HEK293 (cell line): ENCODE data around the gene CDH23.

ENCODE experiments used
- CTCF ChIA-PET: fragments of 350-600 bp; formaldehyde crosslinking; extraction: SDS; loops from one replicate; lab custom pipeline; 2021; ENCODE audit warnings: antibody characterized with exemption; lab: Yijun Ruan, JAX
- POLR2A ChIA-PET: fragments of 300-600 bp; formaldehyde crosslinking; extraction: SDS; loops from one replicate; lab custom pipeline; 2020; ENCODE audit warnings: antibody characterized with exemption, inconsistent platforms; lab: Yijun Ruan, JAX
- H3K27ac ChIP-seq: fragments of 200-500 bp; sonication (Bioruptor generic); 2 replicates; pipeline ENCODE4 v1.5.1; 2014; ENCODE audit warnings: low read depth, low read length, control low read depth, inconsistent platforms; ENCODE audit errors: extremely low read depth
- H3K36me3 ChIP-seq, 2 experiments: fragments of 200-500 bp in 1 of 2; sonication (Bioruptor generic) in 1 of 2; 1 replicate in 1 of 2; 2 replicates in 1 of 2; pipeline ENCODE4 v1.5.1; 2014 to 2017; ENCODE audit warnings: inconsistent platforms in 2 of 2, low read length in 2 of 2; ENCODE audit not compliant: control insufficient read depth in 2 of 2, insufficient read depth in 1 of 2
- H3K4me1 ChIP-seq: fragments of 200-500 bp; sonication (Bioruptor generic); 2 replicates; pipeline ENCODE4 v1.5.1; 2014; ENCODE audit warnings: mild to moderate bottlenecking, low read length, inconsistent platforms; ENCODE audit not compliant: control insufficient read depth, insufficient read depth
- H3K4me3 ChIP-seq: 2 replicates; pipeline ENCODE4 v1.5.1; 2011; ENCODE audit warnings: low read depth, mild to moderate bottlenecking, control low read depth, low read length, moderate library complexity
- H3K9me3 ChIP-seq: fragments of 200-500 bp; sonication (Bioruptor generic); 2 replicates; pipeline ENCODE4 v1.5.1; 2014; ENCODE audit warnings: low read depth, low read length, inconsistent platforms; ENCODE audit not compliant: control insufficient read depth, insufficient read depth
- HOXC10 ChIP-seq: sonication (generic); formaldehyde crosslinking; IDR thresholded peaks from 2 replicates; pipeline ENCODE4 v1.8.1; 2023; ENCODE audit warnings: mild to moderate bottlenecking, missing genetic modification reagents
- RBAK ChIP-seq: fragments of 450-650 bp; formaldehyde crosslinking; IDR thresholded peaks from 2 replicates; pipeline ENCODE4 v1.5.1; 2016; ENCODE audit warnings: missing biosample characterization, missing genetic modification characterization
- ZBTB7A ChIP-seq: fragments of 450-650 bp; formaldehyde crosslinking; IDR thresholded peaks from 2 replicates; pipeline ENCODE4 v1.5.1; 2016; ENCODE audit warnings: low read depth, missing biosample characterization, missing genetic modification characterization
- ZIC2 ChIP-seq: fragments of 450-650 bp; formaldehyde crosslinking; IDR thresholded peaks from 2 replicates; pipeline ENCODE4 v1.5.1; 2016; ENCODE audit warnings: missing biosample characterization, missing genetic modification characterization
- ZNF112 ChIP-seq: fragments of 450-650 bp; formaldehyde crosslinking; IDR thresholded peaks from 2 replicates; pipeline ENCODE4 v1.5.0; 2017; ENCODE audit warnings: missing biosample characterization, missing genetic modification characterization
- ZNF140 ChIP-seq: fragments of 450-650 bp; formaldehyde crosslinking; IDR thresholded peaks from 2 replicates; pipeline ENCODE4 v1.5.1; 2016; ENCODE audit warnings: missing biosample characterization, missing genetic modification characterization
- ZNF146 ChIP-seq: fragments of 450-650 bp; formaldehyde crosslinking; IDR thresholded peaks from 2 replicates; pipeline ENCODE4 v1.5.1; 2016; ENCODE audit warnings: missing biosample characterization, missing genetic modification characterization
- ZNF211 ChIP-seq: fragments of 450-650 bp; formaldehyde crosslinking; IDR thresholded peaks from 2 replicates; pipeline ENCODE4 v1.5.1; 2016; ENCODE audit warnings: low read depth, missing biosample characterization, missing genetic modification characterization
- ZNF48 ChIP-seq: fragments of 450-650 bp; formaldehyde crosslinking; IDR thresholded peaks from 2 replicates; pipeline ENCODE4 v1.5.1; 2016; ENCODE audit warnings: missing biosample characterization, missing genetic modification characterization
- ZNF600 ChIP-seq: fragments of 450-650 bp; formaldehyde crosslinking; IDR thresholded peaks from 2 replicates; pipeline ENCODE4 v1.5.1; 2016; ENCODE audit warnings: missing biosample characterization, missing genetic modification characterization
- ZNF626 ChIP-seq: fragments of 450-650 bp; sonication (Bioruptor Pico); formaldehyde crosslinking; IDR thresholded peaks from 2 replicates; pipeline ENCODE4 v1.5.1; 2018; ENCODE audit warnings: missing biosample characterization, missing genetic modification characterization, inconsistent platforms
- ZNF843 ChIP-seq: fragments of 450-650 bp; formaldehyde crosslinking; IDR thresholded peaks from 2 replicates; pipeline ENCODE4 v1.5.1; 2016; ENCODE audit warnings: missing biosample characterization, missing genetic modification characterization
- TF ChIP-seq, protein P1 (sequence below): fragments of 450-650 bp; formaldehyde crosslinking; IDR thresholded peaks from 2 replicates; pipeline ENCODE4 v1.5.1; 2016; ENCODE audit warnings: missing biosample characterization, missing genetic modification characterization
- TF ChIP-seq, protein P2 (sequence below): sonication (generic); formaldehyde crosslinking; IDR thresholded peaks from 2 replicates; pipeline ENCODE4 v1.8.1; 2022; ENCODE audit warnings: mild to moderate bottlenecking, moderate library complexity, missing genetic modification reagents
- TF ChIP-seq, protein P3 (sequence below): fragments of 450-650 bp; formaldehyde crosslinking; IDR thresholded peaks from 2 replicates; pipeline ENCODE4 v1.5.1; 2016; ENCODE audit warnings: missing biosample characterization, missing genetic modification characterization

The CDH23 gene

DNA sequence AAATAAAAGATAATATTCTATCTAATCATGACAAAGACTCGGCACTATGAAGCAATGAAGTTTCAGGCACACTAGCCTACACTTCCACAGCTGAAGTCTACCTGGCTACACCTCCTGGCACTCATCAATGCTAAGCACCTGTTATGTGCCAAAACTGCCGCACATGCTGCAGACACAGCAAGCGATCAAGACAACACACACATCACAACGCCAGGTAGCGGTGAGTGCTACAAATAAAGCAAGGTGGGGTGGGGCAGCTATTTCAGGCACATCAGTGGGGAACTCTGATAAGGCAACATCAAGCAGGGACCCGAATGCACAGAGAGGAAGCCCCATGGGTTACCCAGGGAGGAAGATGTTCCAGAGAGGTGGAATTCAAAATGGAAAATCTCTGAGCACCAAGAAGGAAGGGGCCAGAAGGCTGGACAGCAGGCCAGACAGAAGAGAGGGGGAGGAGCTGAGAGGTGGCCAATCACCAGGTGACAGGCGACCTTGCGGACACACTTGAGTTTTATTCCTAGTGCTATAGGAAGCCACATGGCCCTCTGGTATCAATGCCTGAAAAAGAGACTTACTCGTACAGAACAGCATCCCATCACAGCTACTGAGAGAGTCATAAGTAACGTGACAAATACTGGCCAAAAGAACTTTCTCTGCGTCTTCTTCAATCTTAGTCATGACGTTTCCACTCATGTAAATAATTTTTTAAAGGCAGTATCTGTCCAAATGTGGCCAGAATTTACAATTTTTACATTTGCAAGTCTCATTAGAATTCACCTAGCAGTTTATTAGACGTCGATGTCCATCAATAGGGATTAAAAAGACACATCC lies 446.4 kb downstream of the CDH23 start:
- TF ChIP-seq ZIC2 (tag by site-specific recombination) (0 out of 2 replicates have a peak, but pooled peaks have one; percentile 28), ZNF843 (no peak)
- TF ChIP-seq, protein P1, sequence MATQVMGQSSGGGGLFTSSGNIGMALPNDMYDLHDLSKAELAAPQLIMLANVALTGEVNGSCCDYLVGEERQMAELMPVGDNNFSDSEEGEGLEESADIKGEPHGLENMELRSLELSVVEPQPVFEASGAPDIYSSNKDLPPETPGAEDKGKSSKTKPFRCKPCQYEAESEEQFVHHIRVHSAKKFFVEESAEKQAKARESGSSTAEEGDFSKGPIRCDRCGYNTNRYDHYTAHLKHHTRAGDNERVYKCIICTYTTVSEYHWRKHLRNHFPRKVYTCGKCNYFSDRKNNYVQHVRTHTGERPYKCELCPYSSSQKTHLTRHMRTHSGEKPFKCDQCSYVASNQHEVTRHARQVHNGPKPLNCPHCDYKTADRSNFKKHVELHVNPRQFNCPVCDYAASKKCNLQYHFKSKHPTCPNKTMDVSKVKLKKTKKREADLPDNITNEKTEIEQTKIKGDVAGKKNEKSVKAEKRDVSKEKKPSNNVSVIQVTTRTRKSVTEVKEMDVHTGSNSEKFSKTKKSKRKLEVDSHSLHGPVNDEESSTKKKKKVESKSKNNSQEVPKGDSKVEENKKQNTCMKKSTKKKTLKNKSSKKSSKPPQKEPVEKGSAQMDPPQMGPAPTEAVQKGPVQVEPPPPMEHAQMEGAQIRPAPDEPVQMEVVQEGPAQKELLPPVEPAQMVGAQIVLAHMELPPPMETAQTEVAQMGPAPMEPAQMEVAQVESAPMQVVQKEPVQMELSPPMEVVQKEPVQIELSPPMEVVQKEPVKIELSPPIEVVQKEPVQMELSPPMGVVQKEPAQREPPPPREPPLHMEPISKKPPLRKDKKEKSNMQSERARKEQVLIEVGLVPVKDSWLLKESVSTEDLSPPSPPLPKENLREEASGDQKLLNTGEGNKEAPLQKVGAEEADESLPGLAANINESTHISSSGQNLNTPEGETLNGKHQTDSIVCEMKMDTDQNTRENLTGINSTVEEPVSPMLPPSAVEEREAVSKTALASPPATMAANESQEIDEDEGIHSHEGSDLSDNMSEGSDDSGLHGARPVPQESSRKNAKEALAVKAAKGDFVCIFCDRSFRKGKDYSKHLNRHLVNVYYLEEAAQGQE (tag by site-specific recombination) = peak; percentile 39; the same call in 1 of the 2 replicates
- Histone ChIP-seq H3K4me3 (no peak overlapping the region), H3K9me3 (no peaks in the 10 kb centered on the region), H3K36me3 (no peaks in the 10 kb centered on the region; a peak in 1 of 3 replicates), H3K4me1 (peaks cover 23% of the 10 kb centered on the region), H3K27ac (no peak overlapping the region)
- POLR2A ChIA-PET = interaction anchor here (6.2 kb wide), 1 partner anchor 8 kb away, joined by 44 read pairs; the partner anchor contains the start of gene PSAP
- CTCF ChIA-PET = interaction anchor here (0.5 kb wide), 1 partner anchor 519 kb away, joined by 3 read pairs; no protein-coding TSS in a partner anchor

DNA sequence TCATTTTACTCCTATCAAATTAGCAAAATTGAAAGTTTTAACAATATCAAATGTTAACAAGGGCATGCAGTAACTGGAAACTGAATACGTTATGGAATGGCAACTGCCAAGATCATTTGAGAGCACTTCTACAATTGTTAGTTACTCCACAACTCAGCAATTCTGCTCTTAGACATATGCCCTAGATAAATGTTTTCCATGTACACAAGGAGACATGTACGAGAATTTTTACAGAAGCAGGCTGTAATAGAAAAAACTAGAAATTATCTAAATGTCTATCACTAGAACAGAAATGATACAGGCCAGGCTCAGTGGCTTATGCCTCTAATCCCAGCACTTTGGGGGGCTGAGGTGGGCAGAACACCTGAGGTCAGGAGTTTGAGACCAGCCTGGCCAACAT lies 447.4 kb downstream of the CDH23 start:
- H3K4me3 ChIP-seq = no peak overlapping the region
- H3K9me3 ChIP-seq = no peaks in the 10 kb centered on the region
- no peak overlapping the region for H3K27ac ChIP-seq
- ChIA-PET CTCF (no interaction called here), POLR2A (no interaction called here)
- H3K4me1 ChIP-seq = peaks cover 24% of the 10 kb centered on the region
- H3K36me3 ChIP-seq = no peaks in the 10 kb centered on the region; a peak in 1 of 3 replicates
- TF ChIP-seq HOXC10 (CRISPR knock-in tag) (no peak), ZNF140 (tag by site-specific recombination) (peak; percentile 91; the same call in 1 of the 2 replicates), ZBTB7A (no peak), ZNF600 (tag by site-specific recombination) (peak; percentile 51; the same call in 1 of the 2 replicates), RBAK (tag by site-specific recombination) (no peak), ZNF626 (tag by site-specific recombination) (no peak)
- TF ChIP-seq, protein P2, sequence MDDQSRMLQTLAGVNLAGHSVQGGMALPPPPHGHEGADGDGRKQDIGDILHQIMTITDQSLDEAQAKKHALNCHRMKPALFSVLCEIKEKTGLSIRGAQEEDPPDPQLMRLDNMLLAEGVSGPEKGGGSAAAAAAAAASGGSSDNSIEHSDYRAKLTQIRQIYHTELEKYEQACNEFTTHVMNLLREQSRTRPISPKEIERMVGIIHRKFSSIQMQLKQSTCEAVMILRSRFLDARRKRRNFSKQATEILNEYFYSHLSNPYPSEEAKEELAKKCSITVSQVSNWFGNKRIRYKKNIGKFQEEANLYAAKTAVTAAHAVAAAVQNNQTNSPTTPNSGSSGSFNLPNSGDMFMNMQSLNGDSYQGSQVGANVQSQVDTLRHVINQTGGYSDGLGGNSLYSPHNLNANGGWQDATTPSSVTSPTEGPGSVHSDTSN = no peak

DNA sequence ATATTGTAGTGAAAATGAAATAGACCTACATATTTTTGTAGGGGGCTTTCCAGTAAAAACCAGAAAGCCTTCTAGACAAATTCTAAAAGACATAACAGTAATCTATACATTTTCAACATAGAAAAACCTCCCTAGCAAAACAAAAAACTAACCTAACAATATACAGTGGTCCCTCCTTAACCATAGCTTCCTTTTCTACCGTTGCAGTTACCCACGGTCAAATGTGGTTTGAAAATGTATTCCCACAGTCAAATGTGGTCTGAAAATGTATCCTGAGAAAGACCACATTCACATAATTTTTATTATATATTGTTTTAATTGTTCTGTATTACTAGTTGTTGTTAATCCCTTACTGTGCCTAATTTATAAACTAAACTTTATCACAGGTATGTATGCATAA lies 448.0 kb downstream of the CDH23 start:
- H3K9me3 ChIP-seq = no peaks in the 10 kb centered on the region
- TF ChIP-seq RBAK (tag by site-specific recombination) = no peak
- peak; percentile 54 for TF ChIP-seq ZNF146 (tag by site-specific recombination)
- no peak for TF ChIP-seq ZNF112 (tag by site-specific recombination)
- no peak for TF ChIP-seq ZNF211 (tag by site-specific recombination)
- TF ChIP-seq, protein P3, sequence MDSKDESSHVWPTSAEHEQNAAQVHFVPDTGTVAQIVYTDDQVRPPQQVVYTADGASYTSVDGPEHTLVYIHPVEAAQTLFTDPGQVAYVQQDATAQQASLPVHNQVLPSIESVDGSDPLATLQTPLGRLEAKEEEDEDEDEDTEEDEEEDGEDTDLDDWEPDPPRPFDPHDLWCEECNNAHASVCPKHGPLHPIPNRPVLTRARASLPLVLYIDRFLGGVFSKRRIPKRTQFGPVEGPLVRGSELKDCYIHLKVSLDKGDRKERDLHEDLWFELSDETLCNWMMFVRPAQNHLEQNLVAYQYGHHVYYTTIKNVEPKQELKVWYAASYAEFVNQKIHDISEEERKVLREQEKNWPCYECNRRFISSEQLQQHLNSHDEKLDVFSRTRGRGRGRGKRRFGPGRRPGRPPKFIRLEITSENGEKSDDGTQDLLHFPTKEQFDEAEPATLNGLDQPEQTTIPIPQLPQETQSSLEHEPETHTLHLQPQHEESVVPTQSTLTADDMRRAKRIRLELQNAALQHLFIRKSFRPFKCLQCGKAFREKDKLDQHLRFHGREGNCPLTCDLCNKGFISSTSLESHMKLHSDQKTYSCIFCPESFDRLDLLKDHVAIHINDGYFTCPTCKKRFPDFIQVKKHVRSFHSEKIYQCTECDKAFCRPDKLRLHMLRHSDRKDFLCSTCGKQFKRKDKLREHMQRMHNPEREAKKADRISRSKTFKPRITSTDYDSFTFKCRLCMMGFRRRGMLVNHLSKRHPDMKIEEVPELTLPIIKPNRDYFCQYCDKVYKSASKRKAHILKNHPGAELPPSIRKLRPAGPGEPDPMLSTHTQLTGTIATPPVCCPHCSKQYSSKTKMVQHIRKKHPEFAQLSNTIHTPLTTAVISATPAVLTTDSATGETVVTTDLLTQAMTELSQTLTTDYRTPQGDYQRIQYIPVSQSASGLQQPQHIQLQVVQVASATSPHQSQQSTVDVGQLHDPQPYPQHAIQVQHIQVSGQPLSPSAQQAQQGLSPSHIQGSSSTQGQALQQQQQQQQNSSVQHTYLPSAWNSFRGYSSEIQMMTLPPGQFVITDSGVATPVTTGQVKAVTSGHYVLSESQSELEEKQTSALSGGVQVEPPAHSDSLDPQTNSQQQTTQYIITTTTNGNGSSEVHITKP (tag by site-specific recombination) = no peak
- TF ChIP-seq ZNF48 (tag by site-specific recombination) = no peak
- H3K27ac ChIP-seq = no peak overlapping the region
- no peaks in the 10 kb centered on the region; a peak in 1 of 3 replicates for H3K36me3 ChIP-seq
- POLR2A ChIA-PET = no interaction called here
- peaks cover 21% of the 10 kb centered on the region for H3K4me1 ChIP-seq
- CTCF ChIA-PET = interaction anchor here (0.6 to 1.5 kb wide), 2 partner anchors 51 to 54 kb away, joined by 4 to 6 read pairs; no protein-coding TSS in a partner anchor
- H3K4me3 ChIP-seq = no peak overlapping the region
